Duodenal mucosa (tissue), 2 donors: ENCODE results near the gene OR12D2.
"Not testable (repeated sequence)": the region's sequence is repeated elsewhere in the genome, so short reads cannot be mapped to it uniquely, and the experiment has no call there.

Source experiments
- H3K27ac ChIP-seq: one replicate; pipeline ENCODE4 v1.7.0; 2013; ENCODE audit warnings: low read depth, low read length
- H3K27me3 ChIP-seq, 2 donors: one replicate each; pipeline ENCODE4 v1.7.0; 2013; ENCODE audit warnings: low read length in 2 of 2, control low read depth in 1 of 2; ENCODE audit not compliant: insufficient read depth in 2 of 2, control insufficient read depth in 1 of 2
- H3K36me3 ChIP-seq, 2 donors: one replicate each; pipeline ENCODE4 v1.7.0; 2013; ENCODE audit warnings: low read length in 2 of 2, control low read depth in 1 of 2; ENCODE audit not compliant: insufficient read depth in 2 of 2, control insufficient read depth in 1 of 2
- H3K4me1 ChIP-seq, 2 donors: one replicate each; pipeline ENCODE4 v1.7.0; 2013; ENCODE audit warnings: low read length in 2 of 2, control low read depth in 1 of 2; ENCODE audit not compliant: insufficient read depth in 2 of 2, control insufficient read depth in 1 of 2
- H3K4me3 ChIP-seq, 2 donors: one replicate each; pipeline ENCODE4 v1.7.0; 2013; ENCODE audit warnings: low read length in 2 of 2, low read depth in 1 of 2
- H3K9ac ChIP-seq, 2 donors: one replicate each; pipeline ENCODE4 v1.7.0; 2013; ENCODE audit warnings: low read length in 2 of 2, low read depth in 1 of 2
- H3K9me3 ChIP-seq, 2 donors: one replicate each; pipeline ENCODE4 v1.7.0; 2013; ENCODE audit warnings: low read length in 2 of 2, control low read depth in 1 of 2; ENCODE audit not compliant: control insufficient read depth in 1 of 2

Gene OR12D2

DNA sequence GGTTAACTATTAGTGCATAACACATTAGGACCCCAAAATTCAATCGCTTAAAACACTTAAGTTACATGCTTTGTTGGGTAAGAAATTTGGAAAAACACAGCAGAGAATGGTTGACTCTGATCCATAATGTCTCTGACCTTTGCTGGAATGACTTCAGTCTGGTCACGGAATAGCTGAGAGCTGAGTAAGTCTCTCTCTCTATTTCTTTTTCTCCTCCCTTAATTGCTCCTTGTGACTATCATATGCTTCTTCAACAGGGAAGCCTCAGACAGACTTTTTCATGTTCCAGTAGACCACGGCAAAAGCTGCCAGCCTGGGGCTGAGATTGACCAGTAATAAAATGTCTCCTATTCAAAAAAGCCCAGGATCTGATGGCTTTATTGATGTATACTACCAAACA is 24.1 kb downstream of the OR12D2 start:
- Histone ChIP-seq H3K9me3 (no peaks in the 10 kb centered on the region), H3K36me3 (no peaks in the 10 kb centered on the region), H3K27me3 (no peaks in the 10 kb centered on the region), H3K4me3 (no peak overlapping the region), H3K27ac (no peak overlapping the region), H3K4me1 (no peaks in the 10 kb centered on the region), H3K9ac (no peak overlapping the region)

DNA sequence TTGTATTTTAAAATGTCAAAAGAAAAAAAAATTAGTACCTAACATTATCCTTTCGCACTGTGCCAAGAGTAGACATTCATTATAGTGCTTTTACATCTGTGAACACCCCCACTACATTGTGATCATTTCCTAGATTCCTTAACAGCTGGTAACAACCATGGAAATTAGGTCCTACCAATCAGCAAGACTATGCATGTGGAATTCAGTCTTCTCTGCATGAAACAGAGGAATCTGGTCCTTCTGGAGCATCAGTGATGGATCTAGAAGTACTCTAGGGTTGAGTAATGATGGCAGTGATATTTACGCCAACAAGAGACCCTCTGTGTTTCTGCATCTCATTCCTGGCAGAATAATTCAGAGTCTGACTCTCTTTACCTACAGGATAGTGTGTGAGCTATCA is 28.7 kb downstream of the OR12D2 start:
- Histone ChIP-seq H3K4me1 (no peaks in the 10 kb centered on the region), H3K27me3 (no peaks in the 10 kb centered on the region), H3K27ac (no peak overlapping the region), H3K36me3 (no peaks in the 10 kb centered on the region), H3K9me3 (no peaks in the 10 kb centered on the region), H3K9ac (no peak overlapping the region), H3K4me3 (no peak overlapping the region)

DNA sequence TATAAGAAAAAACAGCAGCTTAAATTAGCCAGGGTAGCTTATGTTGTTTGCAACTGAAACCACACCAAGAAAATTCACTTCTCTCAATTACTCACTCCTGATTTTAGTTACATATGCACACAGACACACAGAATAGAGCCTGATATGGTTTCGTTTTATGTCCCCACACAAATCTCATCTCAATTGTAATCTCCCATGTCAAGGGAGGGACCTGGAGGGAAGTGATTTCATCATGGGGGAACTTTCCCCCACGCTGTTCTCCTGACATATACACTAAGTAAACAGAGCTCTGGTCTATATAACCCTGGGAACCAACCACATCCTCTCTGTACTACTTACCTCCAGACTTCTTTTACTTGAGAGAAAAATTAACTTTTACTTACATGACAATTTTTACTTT is 29.1 kb downstream of the OR12D2 start:
- Histone ChIP-seq H3K27ac (no peak overlapping the region), H3K36me3 (no peaks in the 10 kb centered on the region), H3K4me1 (no peaks in the 10 kb centered on the region), H3K9ac (no peak overlapping the region), H3K27me3 (no peaks in the 10 kb centered on the region), H3K9me3 (no peaks in the 10 kb centered on the region), H3K4me3 (no peak overlapping the region)

- Histone ChIP-seq H3K27ac (no peak overlapping the region), H3K9ac (no peak overlapping the region), H3K27me3 (no peaks in the 10 kb centered on the region), H3K4me3 (no peak overlapping the region), H3K9me3 (no peaks in the 10 kb centered on the region), H3K4me1 (no peaks in the 10 kb centered on the region), H3K36me3 (no peaks in the 10 kb centered on the region)
Observed at GRCh38 chr6:29425075-29425474, 29.6 kb downstream of the OR12D2 start.

DNA sequence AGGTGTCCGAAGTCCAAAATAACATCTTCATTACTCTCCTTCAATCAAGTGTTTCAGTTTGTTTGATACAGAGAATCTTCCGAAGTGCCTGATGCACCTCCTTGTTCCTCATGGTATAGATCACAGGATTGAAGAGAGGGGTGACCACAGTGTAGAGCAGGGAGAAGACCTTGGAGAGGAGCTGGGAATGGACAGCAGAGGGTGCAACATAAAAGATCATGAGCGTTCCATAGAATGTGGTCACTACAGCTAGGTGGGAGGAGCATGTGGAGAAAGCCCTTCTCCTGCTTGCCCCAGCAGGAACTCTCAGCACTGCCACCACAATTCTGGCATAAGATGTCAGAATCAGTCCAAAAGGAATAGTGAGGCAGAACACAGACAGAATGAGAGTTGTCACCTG is 31.2 kb downstream of the OR12D2 start:
- H3K27ac ChIP-seq: no peak overlapping the region
- no peaks in the 10 kb centered on the region for H3K4me1 ChIP-seq
- no peaks in the 10 kb centered on the region for H3K9me3 ChIP-seq
- H3K27me3 ChIP-seq: no peaks in the 10 kb centered on the region
- no peak overlapping the region for H3K9ac ChIP-seq
- H3K4me3 ChIP-seq: no peak overlapping the region
- no peaks in the 10 kb centered on the region for H3K36me3 ChIP-seq

DNA sequence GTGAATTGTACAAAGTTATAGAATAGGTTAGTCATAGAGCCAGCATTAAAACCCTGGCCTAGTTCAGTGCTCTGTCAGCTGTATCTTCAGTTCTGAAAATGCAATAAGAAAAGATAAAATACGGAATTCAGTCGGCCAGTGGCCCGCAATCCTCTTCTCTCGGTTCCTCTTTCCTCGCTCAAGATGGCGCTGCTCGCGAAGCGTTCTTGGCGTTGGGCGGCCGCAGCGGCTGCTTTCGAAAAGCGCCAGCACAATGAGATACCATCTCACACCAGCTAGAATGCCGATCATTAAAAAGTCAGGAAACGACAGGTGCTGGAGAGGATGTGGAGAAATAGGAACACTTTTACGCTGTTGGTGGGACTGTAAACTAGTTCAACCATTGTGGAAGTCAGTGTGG is 41.3 kb downstream of the OR12D2 start:
- not testable (repeated sequence) for H3K9ac ChIP-seq, H3K36me3 ChIP-seq, H3K27me3 ChIP-seq, H3K4me3 ChIP-seq, H3K4me1 ChIP-seq, H3K9me3 ChIP-seq, H3K27ac ChIP-seq

DNA sequence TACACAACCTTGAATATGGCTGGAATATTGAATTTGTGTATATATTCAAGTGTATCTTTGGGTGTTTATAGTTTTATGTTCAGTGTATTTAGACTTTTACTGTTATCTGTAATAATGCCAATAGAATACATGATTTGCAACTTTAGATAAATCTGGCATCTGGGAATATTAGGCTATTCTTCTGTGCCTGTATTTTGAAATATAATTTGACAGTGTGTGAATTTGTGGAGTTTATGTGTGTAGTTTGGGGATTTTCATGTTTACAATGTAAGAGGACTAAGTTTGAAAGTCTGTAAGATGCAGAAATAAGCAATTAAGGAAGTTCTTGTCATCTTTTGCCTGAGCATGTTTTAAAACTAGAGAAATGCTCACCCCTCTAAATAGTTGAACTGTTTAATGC is 43.6 kb downstream of the OR12D2 start, which contains the start of gene OR10C1:
TSS of gene OR10C1 (plus strand) at position 301 of the 400 bp plus-strand sequence. CDS start 710 bp downstream, outside the sequence.
- H3K36me3 ChIP-seq: no peaks in the 10 kb centered on the region

DNA sequence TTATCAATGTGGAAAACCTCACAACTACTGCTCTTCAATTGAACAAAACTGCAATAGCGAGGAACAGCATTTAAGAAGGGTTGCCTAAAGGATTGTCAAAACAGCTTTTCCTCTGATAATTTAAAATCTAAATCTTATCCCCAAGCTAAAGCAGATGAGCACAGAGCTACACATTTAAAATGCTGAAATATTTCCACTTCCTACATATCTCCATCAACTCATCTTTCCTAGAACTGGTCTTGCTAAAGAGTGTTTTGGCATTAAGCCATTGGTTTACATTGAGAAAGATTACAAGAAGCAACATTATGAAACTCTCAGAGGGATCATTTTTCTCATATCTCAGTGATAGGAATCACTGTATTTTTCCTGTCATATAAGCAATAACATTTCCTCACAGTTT is 47.3 kb downstream of the OR12D2 start:
- H3K9me3 ChIP-seq: no peaks in the 10 kb centered on the region
- H3K9ac ChIP-seq: no peak overlapping the region
- no peak overlapping the region for H3K27ac ChIP-seq
- no peaks in the 10 kb centered on the region for H3K4me1 ChIP-seq
- H3K27me3 ChIP-seq: no peaks in the 10 kb centered on the region
- no peaks in the 10 kb centered on the region for H3K36me3 ChIP-seq
- H3K4me3 ChIP-seq: no peak overlapping the region

More for the DNA sequence above, 43.6 kb downstream of the OR12D2 start, which contains the start of gene OR10C1:
- no peak within 1 kb of the TSS for H3K9ac ChIP-seq
- H3K4me1 ChIP-seq: no peaks in the 10 kb centered on the region
- no peaks in the 10 kb centered on the region for H3K27me3 ChIP-seq
- no peak within 1 kb of the TSS for H3K4me3 ChIP-seq
- no peaks in the 10 kb centered on the region for H3K9me3 ChIP-seq
- H3K27ac ChIP-seq: no peak within 1 kb of the TSS

DNA sequence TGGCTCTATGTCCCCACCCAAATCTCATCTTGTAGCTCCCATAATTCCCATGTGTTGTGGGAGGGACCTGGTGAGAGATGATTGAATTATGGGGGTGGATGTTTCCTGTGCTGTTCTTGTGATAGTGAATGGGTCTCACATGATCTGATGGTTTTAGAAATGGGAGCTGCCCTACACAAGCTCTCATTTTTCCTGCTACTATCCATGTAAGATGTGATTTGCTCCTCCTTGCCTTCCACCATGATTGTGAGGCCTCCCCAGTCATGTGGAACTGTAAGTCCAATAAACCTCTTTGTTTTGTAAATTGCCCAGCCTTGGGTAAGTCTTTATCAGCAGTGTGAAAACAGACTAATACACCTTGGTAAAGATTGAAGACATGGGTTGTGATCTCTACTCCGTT is 48.6 kb downstream of the OR12D2 start:
- not testable (repeated sequence) for H3K27me3 ChIP-seq, H3K4me3 ChIP-seq, H3K9me3 ChIP-seq, H3K4me1 ChIP-seq, H3K36me3 ChIP-seq, H3K9ac ChIP-seq, H3K27ac ChIP-seq
